NT2/D1 (cell line): ENCODE results near the gene HSPB9.

ENCODE experiments used
- DNase-seq: peaks from one replicate; pipeline ENCODE4 v3.0.0-alpha.2; 2011; ENCODE audit warnings: low read depth, low spot score
- H3K27me3 ChIP-seq: 2 replicates; pipeline ENCODE4 v1.6.0; 2011; ENCODE audit warnings: mild to moderate bottlenecking; ENCODE audit not compliant: insufficient read length, insufficient read depth
- H3K36me3 ChIP-seq: 2 replicates; pipeline ENCODE4 v1.6.1; 2011; ENCODE audit warnings: mild to moderate bottlenecking, low read length, mixed read lengths; ENCODE audit not compliant: insufficient read depth, insufficient read length
- H3K4me1 ChIP-seq: 2 replicates; pipeline ENCODE4 v1.5.1; 2011; ENCODE audit not compliant: insufficient read depth, insufficient read length
- H3K4me3 ChIP-seq: 2 replicates; pipeline ENCODE4 v1.5.1; 2011; ENCODE audit warnings: low read depth; ENCODE audit not compliant: insufficient read length
- H3K9ac ChIP-seq: 2 replicates; pipeline ENCODE4 v1.6.0; 2011; ENCODE audit warnings: low read depth; ENCODE audit not compliant: insufficient read length
- H3K9me3 ChIP-seq: 2 replicates; pipeline ENCODE4 v1.5.1; 2011; ENCODE audit warnings: mild to moderate bottlenecking, low read length; ENCODE audit not compliant: insufficient read depth
- SUZ12 ChIP-seq: IDR thresholded peaks from 2 replicates; pipeline ENCODE4 v1.6.1; 2011; ENCODE audit not compliant: insufficient read length, insufficient read depth; ENCODE audit errors: extremely low read depth
- YY1 ChIP-seq: IDR thresholded peaks from 2 replicates; pipeline ENCODE4 v1.6.1; 2011; ENCODE audit not compliant: insufficient read length, insufficient read depth
- ZNF274 ChIP-seq: IDR thresholded peaks from 2 replicates; pipeline ENCODE4 v1.6.1; 2011; ENCODE audit warnings: mild to moderate bottlenecking, low read depth, low read length

HSPB9 gene

GRCh38 chr17:42110301-42111264, 12.0 kb upstream of the HSPB9 start:
- no peak for DNase-seq
- Histone ChIP-seq H3K4me3 (no peak overlapping the region), H3K4me1 (peaks cover 11% of the 10 kb centered on the region), H3K9ac (no peak overlapping the region), H3K36me3 (peaks cover 30% of the 10 kb centered on the region), H3K9me3 (no peaks in the 10 kb centered on the region), H3K27me3 (no peaks in the 10 kb centered on the region)
- TF ChIP-seq ZNF274 (no peak), YY1 (no peak), SUZ12 (no peak)

GRCh38 chr17:42111265-42111636, 11.4 kb upstream of the HSPB9 start:
- peaks cover 11% of the 10 kb centered on the region for H3K4me1 ChIP-seq
- no peak for DNase-seq
- peaks cover 37% of the 10 kb centered on the region for H3K36me3 ChIP-seq
- H3K9ac ChIP-seq: no peak overlapping the region
- H3K9me3 ChIP-seq: no peaks in the 10 kb centered on the region
- no peak overlapping the region for H3K4me3 ChIP-seq
- TF ChIP-seq ZNF274 (no peak), SUZ12 (no peak), YY1 (no peak)
- no peaks in the 10 kb centered on the region for H3K27me3 ChIP-seq

- Histone ChIP-seq H3K36me3 (peaks cover 44% of the 10 kb centered on the region), H3K4me3 (no peak overlapping the region), H3K9ac (no peak overlapping the region), H3K9me3 (no peaks in the 10 kb centered on the region), H3K4me1 (peaks cover 11% of the 10 kb centered on the region), H3K27me3 (no peaks in the 10 kb centered on the region)
- no peak for DNase-seq
- TF ChIP-seq YY1 (no peak), SUZ12 (no peak), ZNF274 (no peak)
Observed at GRCh38 chr17:42111871-42112551, 10.6 kb upstream of the HSPB9 start.

- no peaks in the 10 kb centered on the region for H3K27me3 ChIP-seq
- DNase-seq: no peak
- peaks cover 51% of the 10 kb centered on the region for H3K36me3 ChIP-seq
- H3K4me3 ChIP-seq: no peak within 1 kb of the TSS
- peaks cover 11% of the 10 kb centered on the region for H3K4me1 ChIP-seq
- H3K9me3 ChIP-seq: no peaks in the 10 kb centered on the region
- TF ChIP-seq YY1: no peak
- no peak for TF ChIP-seq SUZ12
- TF ChIP-seq ZNF274: no peak
- H3K9ac ChIP-seq: no peak within 1 kb of the TSS
Observed at GRCh38 chr17:42112552-42113176, 9.9 kb upstream of the HSPB9 start, which contains the start of gene DHX58. TSS of gene DHX58 (minus strand) at chr17:42112714. CDS start at chr17:42111892, 822 bp downstream.

- H3K27me3 ChIP-seq: no peaks in the 10 kb centered on the region
- peaks cover 6% of the 10 kb centered on the region for H3K4me1 ChIP-seq
- DNase-seq: no peak
- H3K9me3 ChIP-seq: no peaks in the 10 kb centered on the region
- no peak for TF ChIP-seq YY1
- H3K36me3 ChIP-seq: peaks cover 59% of the 10 kb centered on the region
- H3K9ac ChIP-seq: no peak overlapping the region
- H3K4me3 ChIP-seq: no peak overlapping the region
Observed at GRCh38 chr17:42113293-42114069, 9.1 kb upstream of the HSPB9 start.

- peaks cover 2% of the 10 kb centered on the region for H3K4me1 ChIP-seq
- H3K4me3 ChIP-seq: no peak overlapping the region
- no peak overlapping the region for H3K9ac ChIP-seq
- H3K36me3 ChIP-seq: peaks cover 65% of the 10 kb centered on the region
- TF ChIP-seq YY1 (no peak), ZNF274 (no peak), SUZ12 (no peak)
- no peaks in the 10 kb centered on the region for H3K27me3 ChIP-seq
- no peaks in the 10 kb centered on the region for H3K9me3 ChIP-seq
- no peak for DNase-seq
Observed at GRCh38 chr17:42114118-42114517, 8.5 kb upstream of the HSPB9 start.
